GM18873 (cell line): ENCODE results near the gene FRG1.
"Not testable (repeated sequence)": the region's sequence is repeated elsewhere in the genome, so short reads cannot be mapped to it uniquely, and the experiment has no call there.

Source experiments
- ATAC-seq: cut with Tn5 transposase; IDR thresholded peaks from one replicate; pipeline ENCODE4 v1.9.1; 2021; ENCODE audit warnings: mild to moderate bottlenecking, moderate library complexity, moderate number of reproducible peaks; ENCODE audit not compliant: unreplicated experiment, low FRiP score

Gene FRG1

DNA sequence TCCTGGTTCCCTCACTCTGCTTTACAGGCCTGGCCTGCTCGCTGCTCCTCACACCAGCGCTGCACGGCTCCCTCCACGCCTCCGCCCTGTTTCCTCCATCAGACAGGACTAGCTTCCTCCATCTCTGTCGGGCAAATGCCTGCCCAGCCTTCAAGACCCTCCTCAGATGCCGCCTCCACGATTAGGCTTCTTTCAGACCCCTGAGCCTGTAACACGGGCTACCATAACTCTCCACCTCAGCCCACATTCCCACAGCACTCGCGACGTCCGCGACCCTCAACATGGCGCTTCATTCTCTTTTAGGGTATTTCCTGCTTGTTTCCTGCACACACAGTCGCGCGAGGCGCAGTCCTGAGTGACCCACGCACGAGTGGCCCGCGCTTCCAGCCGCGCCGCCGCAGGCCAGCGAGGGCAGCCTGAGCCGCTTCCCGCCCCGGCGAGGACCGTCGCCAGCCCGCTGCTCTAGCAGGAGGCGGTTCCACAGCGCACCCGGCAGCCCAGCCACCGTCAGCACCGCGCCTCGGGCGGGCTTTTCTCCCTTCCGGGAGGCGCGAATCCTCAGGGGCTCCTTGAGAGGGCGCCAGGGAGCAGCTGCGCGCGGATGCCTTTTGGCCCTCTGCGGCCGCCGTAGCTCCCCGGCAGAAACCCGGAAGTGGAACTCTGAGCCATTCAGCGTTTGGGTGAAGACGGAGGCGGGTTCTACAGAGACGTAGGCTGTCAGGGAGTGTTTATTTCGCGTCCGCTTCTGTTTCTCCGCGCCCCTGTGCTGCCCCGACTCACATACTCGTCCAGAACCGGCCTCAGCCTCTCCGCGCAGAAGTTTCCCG lies at the start of gene FRG1:
TSS of gene FRG1 (plus strand) at position 695 of the 827 bp plus-strand sequence. CDS start 138 bp downstream, outside the sequence.
- peak; percentile 100 for ATAC-seq

DNA sequence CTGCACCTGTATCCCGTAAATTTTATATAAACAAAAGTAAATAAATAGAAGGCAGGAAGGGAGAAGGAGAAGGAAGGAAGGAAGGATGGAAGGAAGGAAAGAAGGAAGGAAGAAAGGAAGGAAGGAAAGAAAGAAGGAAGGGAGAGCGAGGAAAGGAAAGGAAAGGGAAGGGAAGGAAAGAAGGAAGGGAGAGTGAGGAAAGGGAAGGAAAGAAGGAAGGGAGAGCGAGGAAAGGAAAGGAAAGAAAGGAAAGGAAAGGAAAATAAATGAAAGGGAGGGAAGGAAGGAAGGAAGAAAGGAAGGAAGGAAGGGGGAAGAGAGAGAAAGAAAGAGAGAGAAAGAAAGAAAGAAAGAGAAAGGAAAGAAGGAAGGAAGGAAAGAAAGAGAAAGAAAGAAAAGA lies 43.0 kb upstream of the FRG1 start:
- ATAC-seq = no peak

DNA sequence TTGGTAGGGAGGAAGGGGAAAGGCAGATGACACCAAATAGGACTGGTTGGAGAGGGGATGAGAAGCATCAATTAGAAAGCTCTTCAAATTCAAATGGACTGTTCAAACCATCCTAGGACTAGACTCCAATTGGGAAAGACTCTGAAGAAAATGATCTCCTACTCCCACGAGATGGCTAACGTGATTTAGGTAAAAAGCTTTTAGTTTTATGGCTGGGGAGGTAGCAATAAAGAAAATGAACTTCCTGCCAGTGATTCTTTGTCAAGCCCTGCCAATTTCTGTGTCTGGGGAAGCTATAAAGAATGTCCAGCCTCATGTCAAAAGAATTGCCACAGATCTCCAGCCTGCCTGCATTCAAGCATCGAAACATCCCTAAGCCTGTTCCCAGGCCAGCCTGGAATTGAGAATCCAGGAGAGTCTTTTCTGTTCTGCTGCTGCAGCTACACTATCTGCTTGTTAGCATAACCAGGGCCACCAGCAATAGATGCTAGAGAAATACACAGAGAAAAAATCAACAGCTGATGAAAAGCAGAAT lies 41.1 kb upstream of the FRG1 start:
- not testable (repeated sequence) for ATAC-seq

DNA sequence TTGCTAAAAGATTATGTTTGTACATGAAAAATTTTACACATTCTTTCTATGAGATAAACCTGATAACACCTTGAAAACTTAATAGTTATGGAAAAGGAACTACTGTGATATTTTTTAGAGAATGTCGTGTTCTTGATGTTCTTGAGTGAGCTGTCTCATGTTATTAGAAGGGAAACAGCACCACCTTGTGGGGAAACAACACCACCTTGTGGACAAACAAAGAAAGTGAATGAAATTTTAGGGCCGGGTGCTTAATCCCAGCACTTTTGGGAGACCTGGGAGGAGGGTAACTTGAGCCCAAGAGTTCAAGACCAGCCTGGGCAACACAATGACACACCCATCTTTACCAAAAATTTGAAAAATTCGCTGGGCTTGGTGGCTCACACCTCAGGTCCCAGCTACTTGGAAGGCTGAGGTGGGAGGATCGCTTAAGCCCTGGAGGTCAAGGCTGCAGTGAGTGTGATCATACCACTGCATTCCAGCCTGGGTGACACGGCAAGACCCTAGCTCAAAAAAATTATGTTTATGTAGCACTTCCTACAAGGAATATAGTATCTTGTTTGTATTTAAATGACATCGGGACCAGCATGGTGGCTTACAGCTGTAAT lies 36.1 kb upstream of the FRG1 start:
- ATAC-seq = not testable (repeated sequence)

DNA sequence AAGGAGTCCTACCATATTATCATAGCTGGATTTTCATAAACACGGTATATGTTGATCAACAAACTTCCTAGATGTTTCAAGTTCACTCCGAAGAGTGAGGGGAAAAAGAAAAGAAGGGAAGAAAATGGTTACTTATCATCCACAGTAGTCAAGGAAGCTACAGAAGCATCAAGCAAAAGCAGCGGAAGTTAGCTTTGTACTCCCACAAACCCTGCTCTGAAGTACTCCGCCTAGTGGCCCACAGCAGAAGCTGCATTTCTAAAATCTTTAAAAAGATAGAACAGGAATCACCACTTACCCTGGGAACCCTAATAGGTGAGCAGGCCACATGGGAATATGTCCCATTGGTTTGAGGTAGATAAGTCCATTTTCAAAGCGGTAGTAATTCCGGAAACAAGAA lies 28.5 kb upstream of the FRG1 start:
- no peak for ATAC-seq

DNA sequence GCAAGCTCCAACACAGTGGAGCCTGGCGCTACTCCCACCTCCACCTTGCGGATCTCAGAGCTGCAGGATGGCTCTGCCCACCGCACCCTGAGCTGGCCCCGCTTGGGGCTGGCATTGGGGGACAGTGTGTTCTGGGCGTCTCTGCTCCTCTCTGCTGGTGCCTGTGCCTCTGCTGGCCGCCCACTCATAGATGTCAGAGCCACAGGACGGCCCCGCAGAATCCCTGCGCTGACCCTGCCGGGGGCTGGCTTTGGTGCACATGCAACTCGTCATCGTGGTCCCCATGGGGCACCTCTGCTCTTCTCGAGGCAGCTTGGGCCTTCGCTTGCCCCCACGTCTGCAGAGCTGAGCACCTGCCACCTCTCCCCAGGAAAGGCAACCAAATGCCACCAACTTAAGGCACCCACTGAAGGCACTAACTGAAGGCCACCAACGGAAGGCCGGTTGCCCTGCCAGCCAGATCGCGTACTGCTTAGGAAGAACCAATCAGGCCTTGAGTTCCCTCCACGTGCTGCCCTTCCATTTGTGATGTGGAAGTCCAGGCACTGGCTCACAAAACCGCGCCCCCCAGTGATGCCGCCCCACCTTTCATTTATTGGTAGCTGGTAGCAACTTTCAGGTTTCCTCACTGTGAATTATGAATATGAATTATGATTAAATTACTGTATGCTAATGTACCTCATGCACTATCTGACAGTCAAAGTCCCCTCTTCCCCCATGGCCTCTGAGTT lies 23.3 kb upstream of the FRG1 start:
- no peak for ATAC-seq

DNA sequence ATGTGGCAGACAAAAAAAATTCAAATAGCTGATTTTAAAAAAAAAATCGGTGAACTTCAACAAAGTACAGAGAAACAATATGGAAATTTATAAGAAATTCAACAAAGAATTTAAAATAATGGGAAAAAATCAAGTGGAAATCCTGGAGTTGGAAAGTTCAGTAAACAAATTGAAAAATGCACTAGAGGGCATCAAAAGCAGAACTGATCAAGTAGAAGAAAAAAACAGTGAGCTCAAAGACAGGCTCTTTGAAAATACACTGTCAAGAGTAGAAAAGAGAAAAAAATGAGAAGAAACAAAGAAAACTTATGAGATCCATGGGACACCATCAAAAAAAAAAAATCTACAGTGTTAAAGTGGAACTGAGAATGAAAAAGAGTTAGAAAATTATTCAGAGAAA lies 19.6 kb upstream of the FRG1 start:
- ATAC-seq = no peak

DNA sequence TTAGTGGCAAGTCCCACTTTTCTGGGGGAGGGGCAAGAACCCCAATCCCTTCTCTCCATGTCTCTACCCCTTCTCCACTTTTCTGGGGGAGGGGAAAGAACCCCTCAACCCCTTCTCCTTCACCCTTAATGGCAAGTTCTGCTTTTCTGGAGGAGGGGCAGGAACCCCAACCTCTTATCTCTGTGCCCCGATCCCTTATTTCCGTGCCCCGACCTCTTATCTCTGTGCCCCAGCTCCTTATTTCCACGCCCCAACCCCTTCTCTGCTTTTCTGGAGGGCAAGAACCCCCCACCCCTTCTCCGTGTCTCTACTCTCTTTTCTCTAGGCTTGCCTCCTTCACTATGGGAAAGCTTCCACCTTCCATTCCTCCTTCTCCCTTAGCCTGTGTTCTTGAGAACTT lies 13.9 kb upstream of the FRG1 start:
- ATAC-seq = not testable (repeated sequence)

DNA sequence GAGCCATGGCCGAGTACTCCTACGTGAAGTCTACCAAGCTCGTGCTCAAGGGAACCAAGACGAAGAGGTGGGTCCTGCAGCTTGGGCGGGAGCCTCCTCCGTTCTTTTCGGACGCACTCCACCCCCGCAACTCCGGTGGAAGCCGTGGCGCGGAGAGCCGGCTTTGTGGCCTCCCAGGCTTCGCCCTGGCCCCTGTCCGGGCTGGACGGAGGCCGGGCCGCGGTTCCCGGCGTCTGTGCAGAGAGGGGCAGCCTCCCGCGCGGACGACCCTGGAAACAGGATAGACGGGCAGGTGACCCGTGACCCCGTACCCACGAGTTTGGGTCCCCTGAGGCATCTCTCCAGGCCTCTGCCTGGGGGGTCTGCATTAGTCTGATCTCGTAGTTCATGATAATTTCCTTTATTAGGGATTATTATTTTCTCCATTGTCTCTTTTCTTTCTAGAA lies 356 bp downstream of the FRG1 start:
- no peak for ATAC-seq

DNA sequence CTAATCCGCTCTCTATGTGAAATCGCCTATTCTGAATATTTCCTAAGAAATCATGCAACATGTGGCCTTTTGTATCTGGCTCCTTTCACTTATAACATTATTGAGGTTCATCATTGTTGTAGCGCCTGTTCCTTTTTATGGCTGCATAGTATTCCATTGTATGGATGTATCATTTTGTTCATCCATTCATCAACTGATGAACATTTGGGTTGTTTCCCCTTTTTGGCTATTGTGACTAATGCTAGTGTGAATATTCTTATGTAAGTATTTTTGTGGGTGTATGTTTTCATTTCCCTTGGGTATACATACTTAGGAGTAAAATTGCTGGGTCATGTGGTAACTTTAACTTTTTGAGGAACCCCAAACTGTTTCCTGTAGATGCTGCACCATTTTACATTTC lies 1.7 kb downstream of the FRG1 start:
- not testable (repeated sequence) for ATAC-seq

DNA sequence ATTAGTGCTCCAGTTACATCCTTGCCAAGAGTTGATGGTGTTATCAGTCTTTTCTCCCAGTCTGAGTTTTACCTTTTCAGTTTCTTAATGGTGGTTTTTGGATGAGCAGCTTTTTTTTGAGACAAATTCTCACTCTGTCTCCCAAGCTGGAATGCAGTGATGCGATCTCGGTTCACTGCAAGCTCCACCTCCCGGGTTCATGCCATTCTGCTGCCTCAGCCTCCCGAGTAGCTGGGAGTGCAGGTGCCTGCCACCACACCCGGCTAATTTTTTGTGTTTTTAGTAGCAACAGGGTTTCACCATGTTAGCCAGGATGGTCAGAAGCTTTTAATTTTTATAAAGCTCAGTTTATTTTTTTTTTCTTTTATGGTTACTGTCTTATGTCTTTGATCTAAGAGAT lies 3.4 kb downstream of the FRG1 start:
- ATAC-seq = not testable (repeated sequence)

DNA sequence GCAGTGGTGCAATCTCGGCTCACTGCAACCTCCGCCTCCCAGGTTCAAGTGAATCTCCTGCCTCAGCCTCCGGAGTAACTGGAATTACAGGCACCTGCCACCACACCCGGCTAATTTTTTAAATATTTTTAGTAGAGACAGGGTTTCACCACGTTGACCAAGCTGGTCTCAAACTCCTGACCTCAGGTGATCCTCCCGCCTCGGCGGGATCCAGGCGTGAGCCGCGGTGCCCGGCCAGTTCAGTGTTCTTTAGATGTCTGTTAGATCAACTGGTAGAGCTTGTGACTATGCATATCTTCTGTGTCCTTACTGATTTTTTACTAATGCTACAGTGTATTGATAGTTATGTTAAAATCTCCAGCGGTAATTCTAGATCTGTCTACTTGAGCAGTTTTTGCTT lies 6.2 kb downstream of the FRG1 start:
- not testable (repeated sequence) for ATAC-seq

DNA sequence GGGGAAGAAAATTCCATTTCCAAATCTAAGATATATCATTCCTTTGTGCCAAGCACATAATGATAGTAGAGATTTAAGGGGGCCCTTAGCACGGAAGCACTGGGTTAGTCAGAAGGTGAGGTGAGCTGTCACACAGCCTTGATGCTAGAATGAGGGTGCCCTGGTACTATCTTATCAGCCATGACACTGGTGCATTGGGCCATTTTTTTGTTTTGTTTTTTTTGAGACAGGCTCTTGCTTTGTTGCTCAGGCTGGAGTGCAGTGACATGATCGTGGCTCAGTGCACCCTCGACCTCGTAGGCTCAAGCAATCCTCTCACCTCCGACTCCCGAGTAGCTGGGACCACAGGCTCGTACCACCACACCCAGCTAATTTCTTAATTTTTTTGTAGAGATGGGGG lies 7.8 kb downstream of the FRG1 start:
- not testable (repeated sequence) for ATAC-seq

DNA sequence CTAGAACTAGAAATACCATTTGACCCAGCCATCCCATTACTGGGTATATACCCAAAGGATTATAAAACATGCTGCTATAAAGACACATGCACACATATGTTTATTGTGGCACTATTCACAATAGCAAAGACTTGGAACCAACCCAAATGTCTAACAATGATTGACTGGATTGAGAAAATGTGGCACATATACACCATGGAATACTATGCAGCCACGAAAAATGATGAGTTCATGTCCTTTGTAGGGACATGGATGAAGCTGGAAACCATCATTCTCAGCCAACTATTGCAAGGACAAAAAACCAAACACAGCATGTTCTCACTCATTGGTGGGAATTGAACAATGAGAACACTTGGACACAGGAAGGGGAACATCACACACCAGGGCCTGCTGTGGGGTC lies 28.6 kb downstream of the FRG1 start:
- not testable (repeated sequence) for ATAC-seq

DNA sequence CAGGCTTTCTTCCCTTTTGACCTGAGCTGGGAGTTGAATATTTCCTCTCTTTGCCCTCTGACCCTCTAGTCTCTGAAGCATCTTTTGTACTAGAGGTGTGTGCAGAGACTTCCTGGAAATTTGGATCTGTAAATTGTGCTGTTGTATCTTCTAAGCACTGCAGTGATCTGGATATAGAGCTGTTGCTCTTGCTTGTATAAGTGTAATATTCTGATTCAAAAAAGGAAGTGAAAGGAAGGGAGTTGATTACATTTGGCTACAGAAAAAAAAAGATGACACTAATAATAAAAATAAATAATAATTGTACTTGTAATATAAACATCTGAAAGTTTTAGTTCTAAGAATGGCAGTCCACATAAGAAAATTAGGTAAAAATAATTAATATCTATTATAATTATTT lies 33.0 kb downstream of the FRG1 start:
- no peak for ATAC-seq

DNA sequence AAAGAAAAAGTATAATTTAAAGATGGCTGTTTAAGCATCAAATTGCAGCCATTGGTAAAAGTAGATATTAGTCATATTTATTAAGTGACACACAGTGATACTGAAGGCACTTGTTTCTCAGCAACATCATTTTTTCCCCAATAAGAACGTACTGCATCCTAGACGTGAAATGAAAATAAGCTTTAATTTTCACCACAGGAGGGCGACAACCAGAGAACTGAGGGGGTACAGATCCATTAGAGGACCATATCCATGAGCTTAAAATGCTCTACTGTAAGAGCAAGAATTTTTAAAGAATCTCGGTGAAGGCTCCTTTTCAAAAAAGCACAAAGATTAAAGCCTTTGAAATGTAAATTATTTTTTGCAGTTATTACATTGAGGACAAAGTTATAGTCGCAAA lies 33.4 kb downstream of the FRG1 start:
- ATAC-seq = no peak

DNA sequence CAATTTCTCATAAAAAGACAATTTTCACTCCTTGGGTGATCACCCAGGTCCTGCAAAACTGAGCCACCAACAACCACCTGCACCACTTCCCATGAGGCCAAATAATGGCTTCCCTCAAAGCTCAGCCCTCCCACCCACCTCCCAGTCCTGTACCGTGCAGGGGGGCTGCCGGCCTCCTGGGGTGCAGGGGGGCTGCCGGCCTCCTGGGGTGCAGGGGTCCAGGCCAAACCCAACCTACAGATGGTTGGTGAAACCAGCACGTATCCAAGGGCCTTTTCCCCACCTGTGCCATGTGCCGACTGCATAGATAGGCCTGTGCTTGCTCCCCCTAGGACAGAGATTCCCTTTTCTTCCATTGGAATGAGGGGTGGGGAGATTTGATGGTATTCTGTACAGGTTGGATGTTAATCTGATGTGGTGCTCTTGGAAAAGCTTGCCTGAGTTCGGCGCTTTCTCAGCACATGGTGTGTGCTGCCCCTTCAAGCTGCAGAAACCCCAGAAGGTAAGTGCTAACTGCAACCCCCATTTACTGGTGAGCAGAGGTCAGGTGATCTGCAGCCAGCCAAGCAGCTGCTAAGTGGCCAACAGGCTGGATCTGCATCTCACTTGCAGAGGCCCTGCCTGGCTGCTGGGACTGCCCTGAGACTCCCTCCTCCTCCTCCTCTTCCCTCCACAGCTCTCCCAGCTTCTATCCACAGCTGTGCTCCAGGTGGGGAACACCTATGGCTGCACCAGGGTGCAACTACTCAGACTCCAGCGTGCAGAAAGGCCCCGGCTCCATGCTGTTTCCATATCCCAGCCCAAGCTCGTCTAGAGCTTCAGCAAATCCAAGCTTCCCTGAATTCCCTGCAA lies 38.8 kb downstream of the FRG1 start:
- ATAC-seq = no peak

DNA sequence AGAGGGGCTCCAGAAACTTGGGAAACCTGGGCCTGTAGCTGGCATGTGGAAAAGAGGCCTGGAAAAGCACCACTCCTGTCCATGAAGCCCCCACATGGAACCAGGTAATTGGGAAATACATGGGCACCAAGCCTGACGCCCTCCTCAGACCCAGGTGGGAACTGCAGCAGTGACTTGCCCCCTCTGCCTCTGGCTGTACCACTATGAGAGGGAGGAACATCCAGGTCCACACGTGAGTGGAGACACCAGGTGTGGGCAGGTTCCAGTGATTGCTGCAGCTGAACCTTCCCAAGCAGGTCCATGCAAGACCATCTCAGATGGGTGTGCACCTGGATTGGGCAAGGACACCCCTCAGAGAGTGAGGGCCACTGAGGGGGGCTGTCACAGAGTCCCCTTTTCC lies 39.6 kb downstream of the FRG1 start:
- ATAC-seq = not testable (repeated sequence)

DNA sequence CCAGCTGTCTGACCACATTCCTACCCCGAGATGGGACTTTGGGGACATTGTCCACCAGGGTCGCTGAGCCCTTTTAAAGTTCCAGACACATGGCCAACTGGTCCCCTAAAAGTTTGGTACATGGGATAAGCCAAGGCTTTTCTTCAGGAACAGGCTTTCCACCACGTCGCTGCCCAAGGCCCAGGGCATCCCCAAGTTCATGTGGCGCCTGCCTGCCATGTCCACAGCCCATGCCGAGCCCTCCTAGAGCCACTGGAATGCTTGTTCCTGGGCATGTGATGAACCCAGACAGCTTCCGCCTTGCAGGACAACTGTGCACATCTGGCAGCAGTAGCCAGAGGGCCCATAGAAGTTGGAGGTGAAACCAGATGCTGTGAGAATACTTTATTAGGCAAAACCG lies 41.3 kb downstream of the FRG1 start:
- no peak for ATAC-seq

DNA sequence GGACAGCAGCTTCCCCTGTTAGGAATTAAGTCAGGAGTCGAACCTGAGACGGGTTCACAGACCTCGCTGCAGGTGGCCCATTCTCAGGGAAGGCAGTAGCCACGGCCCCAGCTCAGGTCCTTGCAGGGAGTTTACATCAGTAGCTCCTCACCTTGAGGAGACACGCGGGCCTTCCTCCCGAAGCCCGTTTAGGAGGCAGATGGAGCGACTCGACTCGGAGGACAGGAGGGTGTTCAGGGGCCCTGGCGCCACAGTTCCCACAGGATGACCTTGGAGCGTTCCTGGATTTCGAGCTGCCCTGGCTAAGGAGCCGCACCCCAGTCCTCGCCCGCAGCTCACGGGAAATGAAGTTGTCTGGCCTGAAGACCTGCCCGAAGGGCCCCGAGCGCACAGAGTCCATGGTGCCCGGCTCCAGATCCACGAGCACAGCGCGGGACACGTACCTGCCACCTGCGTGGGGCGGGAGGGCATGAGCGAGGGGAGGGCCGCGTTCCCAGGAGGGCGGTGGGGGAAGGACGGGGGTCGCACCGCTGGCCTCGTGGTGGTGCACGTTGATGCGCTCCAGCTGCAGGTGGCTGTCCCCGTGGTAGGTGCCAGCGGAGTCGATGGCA lies 43.3 kb downstream of the FRG1 start:
- ATAC-seq = not testable (repeated sequence)
